Measurements from ENCODE around the gene NT5E. TPM values are rescaled to one million over a fixed set of nuclear protein-coding genes. Genes with fewer than 3 reads are reported as not detected.

Gene NT5E
- total and polyA plus RNA-seq, 2 experiments from 2014 or later = 0.18 to 1.5 TPM

DNA sequence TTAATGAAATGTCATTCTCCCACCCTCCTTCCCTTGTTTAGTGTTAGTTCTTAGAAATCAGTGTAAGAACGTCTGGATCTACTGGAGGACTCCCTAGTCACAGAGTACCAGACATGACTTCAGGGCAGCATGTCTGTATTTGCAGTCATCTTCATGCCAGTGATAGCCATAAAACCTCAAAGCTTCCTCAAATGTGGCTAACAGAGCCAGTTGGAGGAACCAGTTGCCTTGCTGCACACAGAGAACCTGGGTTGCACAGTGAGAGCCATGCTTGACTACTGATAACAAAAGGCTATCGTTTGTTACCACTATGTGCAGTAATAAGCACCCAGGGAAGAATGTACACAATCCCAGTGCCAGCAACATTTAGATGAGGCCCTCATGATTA lies 20.1 kb downstream of the NT5E start (continued):
- TF ChIP-seq, protein P1, sequence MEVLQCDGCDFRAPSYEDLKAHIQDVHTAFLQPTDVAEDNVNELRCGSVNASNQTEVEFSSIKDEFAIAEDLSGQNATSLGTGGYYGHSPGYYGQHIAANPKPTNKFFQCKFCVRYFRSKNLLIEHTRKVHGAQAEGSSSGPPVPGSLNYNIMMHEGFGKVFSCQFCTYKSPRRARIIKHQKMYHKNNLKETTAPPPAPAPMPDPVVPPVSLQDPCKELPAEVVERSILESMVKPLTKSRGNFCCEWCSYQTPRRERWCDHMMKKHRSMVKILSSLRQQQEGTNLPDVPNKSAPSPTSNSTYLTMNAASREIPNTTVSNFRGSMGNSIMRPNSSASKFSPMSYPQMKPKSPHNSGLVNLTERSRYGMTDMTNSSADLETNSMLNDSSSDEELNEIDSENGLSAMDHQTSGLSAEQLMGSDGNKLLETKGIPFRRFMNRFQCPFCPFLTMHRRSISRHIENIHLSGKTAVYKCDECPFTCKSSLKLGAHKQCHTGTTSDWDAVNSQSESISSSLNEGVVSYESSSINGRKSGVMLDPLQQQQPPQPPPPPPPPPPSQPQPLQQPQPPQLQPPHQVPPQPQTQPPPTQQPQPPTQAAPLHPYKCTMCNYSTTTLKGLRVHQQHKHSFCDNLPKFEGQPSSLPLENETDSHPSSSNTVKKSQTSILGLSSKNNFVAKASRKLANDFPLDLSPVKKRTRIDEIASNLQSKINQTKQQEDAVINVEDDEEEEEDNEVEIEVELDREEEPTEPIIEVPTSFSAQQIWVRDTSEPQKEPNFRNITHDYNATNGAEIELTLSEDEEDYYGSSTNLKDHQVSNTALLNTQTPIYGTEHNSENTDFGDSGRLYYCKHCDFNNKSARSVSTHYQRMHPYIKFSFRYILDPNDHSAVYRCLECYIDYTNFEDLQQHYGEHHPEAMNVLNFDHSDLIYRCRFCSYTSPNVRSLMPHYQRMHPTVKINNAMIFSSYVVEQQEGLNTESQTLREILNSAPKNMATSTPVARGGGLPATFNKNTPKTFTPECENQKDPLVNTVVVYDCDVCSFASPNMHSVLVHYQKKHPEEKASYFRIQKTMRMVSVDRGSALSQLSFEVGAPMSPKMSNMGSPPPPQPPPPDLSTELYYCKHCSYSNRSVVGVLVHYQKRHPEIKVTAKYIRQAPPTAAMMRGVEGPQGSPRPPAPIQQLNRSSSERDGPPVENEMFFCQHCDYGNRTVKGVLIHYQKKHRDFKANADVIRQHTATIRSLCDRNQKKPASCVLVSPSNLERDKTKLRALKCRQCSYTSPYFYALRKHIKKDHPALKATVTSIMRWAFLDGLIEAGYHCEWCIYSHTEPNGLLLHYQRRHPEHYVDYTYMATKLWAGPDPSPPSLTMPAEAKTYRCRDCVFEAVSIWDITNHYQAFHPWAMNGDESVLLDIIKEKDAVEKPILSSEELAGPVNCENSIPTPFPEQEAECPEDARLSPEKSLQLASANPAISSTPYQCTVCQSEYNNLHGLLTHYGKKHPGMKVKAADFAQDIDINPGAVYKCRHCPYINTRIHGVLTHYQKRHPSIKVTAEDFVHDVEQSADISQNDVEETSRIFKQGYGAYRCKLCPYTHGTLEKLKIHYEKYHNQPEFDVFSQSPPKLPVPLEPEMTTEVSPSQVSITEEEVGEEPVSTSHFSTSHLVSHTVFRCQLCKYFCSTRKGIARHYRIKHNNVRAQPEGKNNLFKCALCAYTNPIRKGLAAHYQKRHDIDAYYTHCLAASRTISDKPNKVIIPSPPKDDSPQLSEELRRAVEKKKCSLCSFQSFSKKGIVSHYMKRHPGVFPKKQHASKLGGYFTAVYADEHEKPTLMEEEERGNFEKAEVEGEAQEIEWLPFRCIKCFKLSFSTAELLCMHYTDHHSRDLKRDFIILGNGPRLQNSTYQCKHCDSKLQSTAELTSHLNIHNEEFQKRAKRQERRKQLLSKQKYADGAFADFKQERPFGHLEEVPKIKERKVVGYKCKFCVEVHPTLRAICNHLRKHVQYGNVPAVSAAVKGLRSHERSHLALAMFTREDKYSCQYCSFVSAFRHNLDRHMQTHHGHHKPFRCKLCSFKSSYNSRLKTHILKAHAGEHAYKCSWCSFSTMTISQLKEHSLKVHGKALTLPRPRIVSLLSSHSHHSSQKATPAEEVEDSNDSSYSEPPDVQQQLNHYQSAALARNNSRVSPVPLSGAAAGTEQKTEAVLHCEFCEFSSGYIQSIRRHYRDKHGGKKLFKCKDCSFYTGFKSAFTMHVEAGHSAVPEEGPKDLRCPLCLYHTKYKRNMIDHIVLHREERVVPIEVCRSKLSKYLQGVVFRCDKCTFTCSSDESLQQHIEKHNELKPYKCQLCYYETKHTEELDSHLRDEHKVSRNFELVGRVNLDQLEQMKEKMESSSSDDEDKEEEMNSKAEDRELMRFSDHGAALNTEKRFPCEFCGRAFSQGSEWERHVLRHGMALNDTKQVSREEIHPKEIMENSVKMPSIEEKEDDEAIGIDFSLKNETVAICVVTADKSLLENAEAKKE (CRISPR knock-in tag; IDR thresholded peaks at IDR 0.05) = no peak
- no peak for TF ChIP-seq POLR2AphosphoS5 (IDR thresholded peaks at IDR 0.05; ENCODE audit: low read depth)
- no peak for TF ChIP-seq CREB1 (CRISPR knock-in tag; IDR thresholded peaks at IDR 0.05; ENCODE audit: low read depth)
- TF ChIP-seq EZH2phosphoT487 (IDR thresholded peaks at IDR 0.05; ENCODE audit: unreplicated experiment) = no peak

DNA sequence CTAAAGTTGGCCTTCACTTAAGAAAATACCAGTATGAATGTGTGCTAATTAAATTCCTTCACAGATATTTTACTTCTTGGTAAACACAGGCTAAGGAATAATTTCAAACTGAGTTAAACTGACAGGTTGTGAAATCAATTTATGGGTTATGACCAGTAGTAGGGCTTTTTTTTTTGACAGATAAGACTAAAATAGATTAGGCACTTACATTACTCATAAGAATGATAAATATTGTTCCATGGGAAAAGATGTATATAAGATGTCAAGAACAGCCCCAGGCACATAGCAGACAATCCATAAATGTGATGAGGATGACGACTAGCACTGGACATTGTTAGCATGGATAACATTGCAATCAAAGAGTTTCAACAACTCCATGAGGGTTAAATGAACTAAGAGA lies 22.9 kb downstream of the NT5E start:
- Mint-ChIP-seq H3K4me1 (peaks cover 9% of the 10 kb centered on the region; the same call in 1 of the 3 replicates), H3K27me3 (ENCODE audit: insufficient read depth, low read depth, poor library complexity) (peaks cover 2% of the 10 kb centered on the region), H3K36me3 (ENCODE audit: low read depth) (peaks cover 4% of the 10 kb centered on the region; the same call in 2 of the 3 replicates), H3K9me3 (peaks cover 9% of the 10 kb centered on the region; the same call in 2 of the 3 replicates), H3K4me3 (no peak overlapping the region), H3K27ac (no peak overlapping the region)
- no peak overlapping the region for H2AFZ ChIP-seq
- H3K79me2 ChIP-seq (replicated peaks; ENCODE audit: insufficient read depth) = no peaks in the 10 kb centered on the region
- no peaks in the 10 kb centered on the region for H3K4me1 ChIP-seq (ENCODE audit: insufficient read depth)
- no peak overlapping the region for H3K27ac ChIP-seq (ENCODE audit: low read depth)
- H3K4me2 ChIP-seq = no peak overlapping the region
- no peaks in the 10 kb centered on the region for H3K36me3 ChIP-seq (ENCODE audit: insufficient read depth)
- no peaks in the 10 kb centered on the region for H3K9me2 ChIP-seq (ENCODE audit: insufficient read depth)
- DNase-seq (ENCODE audit: low spot score) (no peak), ATAC-seq (no peak)
- H4K20me1 ChIP-seq (replicated peaks; ENCODE audit: insufficient read depth) = no peaks in the 10 kb centered on the region
- no peaks in the 10 kb centered on the region for H3K27me3 ChIP-seq (ENCODE audit: insufficient read depth)
- no peaks in the 10 kb centered on the region for H3F3A ChIP-seq (replicated peaks; ENCODE audit: low read depth)
- H3K4me3 ChIP-seq = no peak overlapping the region
- no peak for TF ChIP-seq CREB1 (CRISPR knock-in tag; IDR thresholded peaks at IDR 0.05; ENCODE audit: low read depth)
- TF ChIP-seq, protein P2, sequence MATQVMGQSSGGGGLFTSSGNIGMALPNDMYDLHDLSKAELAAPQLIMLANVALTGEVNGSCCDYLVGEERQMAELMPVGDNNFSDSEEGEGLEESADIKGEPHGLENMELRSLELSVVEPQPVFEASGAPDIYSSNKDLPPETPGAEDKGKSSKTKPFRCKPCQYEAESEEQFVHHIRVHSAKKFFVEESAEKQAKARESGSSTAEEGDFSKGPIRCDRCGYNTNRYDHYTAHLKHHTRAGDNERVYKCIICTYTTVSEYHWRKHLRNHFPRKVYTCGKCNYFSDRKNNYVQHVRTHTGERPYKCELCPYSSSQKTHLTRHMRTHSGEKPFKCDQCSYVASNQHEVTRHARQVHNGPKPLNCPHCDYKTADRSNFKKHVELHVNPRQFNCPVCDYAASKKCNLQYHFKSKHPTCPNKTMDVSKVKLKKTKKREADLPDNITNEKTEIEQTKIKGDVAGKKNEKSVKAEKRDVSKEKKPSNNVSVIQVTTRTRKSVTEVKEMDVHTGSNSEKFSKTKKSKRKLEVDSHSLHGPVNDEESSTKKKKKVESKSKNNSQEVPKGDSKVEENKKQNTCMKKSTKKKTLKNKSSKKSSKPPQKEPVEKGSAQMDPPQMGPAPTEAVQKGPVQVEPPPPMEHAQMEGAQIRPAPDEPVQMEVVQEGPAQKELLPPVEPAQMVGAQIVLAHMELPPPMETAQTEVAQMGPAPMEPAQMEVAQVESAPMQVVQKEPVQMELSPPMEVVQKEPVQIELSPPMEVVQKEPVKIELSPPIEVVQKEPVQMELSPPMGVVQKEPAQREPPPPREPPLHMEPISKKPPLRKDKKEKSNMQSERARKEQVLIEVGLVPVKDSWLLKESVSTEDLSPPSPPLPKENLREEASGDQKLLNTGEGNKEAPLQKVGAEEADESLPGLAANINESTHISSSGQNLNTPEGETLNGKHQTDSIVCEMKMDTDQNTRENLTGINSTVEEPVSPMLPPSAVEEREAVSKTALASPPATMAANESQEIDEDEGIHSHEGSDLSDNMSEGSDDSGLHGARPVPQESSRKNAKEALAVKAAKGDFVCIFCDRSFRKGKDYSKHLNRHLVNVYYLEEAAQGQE (IDR thresholded peaks at IDR 0.05; ENCODE audit: unreplicated experiment) = no peak
- TF ChIP-seq, protein P1 (CRISPR knock-in tag; IDR thresholded peaks at IDR 0.05) = no peak
- TF ChIP-seq STAT1 (IDR thresholded peaks at IDR 0.05; ENCODE audit: unreplicated experiment) = no peak
